Cardiac septum (tissue), 1 donor: ENCODE measurements around the gene PPP6C. TPM values are rescaled to one million over a fixed set of nuclear protein-coding genes. Genes with fewer than 3 reads are reported as not detected.
"Not testable (repeated sequence)": the region's sequence is repeated elsewhere in the genome, so short reads cannot be mapped to it uniquely, and the experiment has no call there.

Source experiments
- DNase-seq: peaks from one replicate; pipeline ENCODE4 v3.0.0-alpha.2; 2020; ENCODE audit warnings: low spot score
- intact Hi-C: fragments of 100-400 bp; cut with DNase I; formaldehyde crosslinking; loops from one replicate; pipeline ENCODE4 v1.14.0; 2022
- total RNA-seq: library from RNA; stranded (reverse); fragmentation: NEBNext Ultra II Directional; extraction: Animal tissue kit (Norgen Biotek cat#: 25700); gene quantifications from one replicate; pipeline ENCODE4 v1.2.1, GENCODE V29; 2021
- donor health status: DM: no; HTN: no; CAD: no.

Gene PPP6C
- total RNA-seq, 1 donor from 2014 or later = 32.5 TPM

DNA sequence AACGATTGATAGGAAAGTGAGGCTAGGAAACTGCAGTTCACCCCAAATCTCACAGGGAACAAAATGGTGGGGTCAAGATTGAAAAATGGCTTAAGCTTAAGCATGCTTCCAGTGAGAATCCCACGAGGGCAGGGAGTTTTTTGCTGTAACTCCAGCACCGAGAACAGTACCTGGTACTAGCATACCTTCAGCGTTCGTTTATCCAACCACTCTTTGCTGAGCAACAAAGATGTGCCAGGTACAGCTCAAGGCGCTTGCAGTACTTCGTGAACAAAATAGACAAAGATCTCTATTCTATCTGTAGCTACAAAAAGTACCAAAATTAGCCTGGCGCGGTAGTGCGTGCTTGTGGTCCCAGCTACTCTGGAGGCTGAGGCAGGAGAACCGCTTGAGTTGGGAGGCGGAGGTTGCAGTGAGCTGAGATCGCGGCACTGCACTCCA, 778 bp upstream of the PPP6C start:
- intact Hi-C loops = loop anchor here (5.0 kb wide), 1 partner anchor 72 kb away; the partner anchor contains the start of gene GAPVD1
- DNase-seq = no peak

DNA sequence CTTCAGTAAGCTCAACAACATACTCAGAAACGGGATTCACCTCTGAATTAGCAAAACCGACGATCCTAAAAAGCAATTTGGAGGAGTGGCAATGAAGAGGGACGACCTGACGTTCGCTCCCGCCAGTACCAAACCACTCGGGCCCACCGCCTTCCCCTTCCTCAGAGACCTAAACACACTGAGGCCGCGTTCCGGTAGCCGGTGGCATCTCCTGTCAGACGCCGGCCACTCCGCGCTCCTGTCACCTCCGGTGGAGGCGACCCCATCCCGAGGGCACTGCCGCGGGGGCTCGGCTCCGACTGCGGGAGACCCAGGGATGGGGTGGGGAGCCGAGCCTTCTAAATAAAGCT, 617 bp downstream of the PPP6C start:
- intact Hi-C loops = loop anchor here (2.0 kb wide), 1 partner anchor 248 kb away; the partner anchor contains the start of gene GOLGA1
- DNase-seq = no peak

DNA sequence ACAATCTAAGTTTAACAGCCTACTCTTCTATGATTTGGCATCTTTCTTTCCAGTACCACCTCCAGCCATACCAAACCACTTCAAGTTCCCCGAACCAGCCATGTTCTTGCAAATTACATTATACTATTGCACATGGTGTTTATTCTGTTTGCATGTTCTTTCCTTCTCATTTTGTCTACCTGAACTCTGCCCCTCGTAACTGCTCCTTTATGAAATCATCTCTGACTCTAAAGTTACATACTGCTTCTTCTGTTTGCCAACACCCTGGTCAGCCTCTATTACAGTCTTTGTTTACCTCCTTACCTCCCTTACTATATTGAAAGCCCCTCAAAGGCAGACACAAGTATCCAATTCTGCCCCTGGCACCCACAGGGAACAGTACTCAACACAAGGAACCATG, 6.0 kb downstream of the PPP6C start:
- intact Hi-C loops = no loop called here

DNA sequence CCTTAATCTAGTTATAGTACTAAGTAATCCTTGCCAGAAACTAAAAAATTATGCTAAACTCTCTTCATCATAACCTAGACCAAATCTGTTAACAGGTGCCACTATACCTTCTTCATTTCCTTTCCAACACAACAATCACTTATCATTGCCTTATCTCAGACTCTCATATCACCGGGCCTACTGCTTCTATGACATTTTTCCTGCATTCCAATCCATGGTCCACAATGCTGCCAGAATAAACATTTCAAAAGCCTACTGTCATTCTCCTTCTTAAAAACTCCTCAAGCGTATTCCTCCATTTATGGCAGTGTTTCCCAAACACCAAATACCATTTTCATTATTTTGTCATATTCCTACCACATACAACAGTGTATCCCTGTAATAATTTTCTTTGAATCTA, 6.5 kb downstream of the PPP6C start:
- intact Hi-C loops = no loop called here
- DNase-seq = no peak

More for the DNA sequence above, 6.0 kb downstream of the PPP6C start:
- no peak for DNase-seq

DNA sequence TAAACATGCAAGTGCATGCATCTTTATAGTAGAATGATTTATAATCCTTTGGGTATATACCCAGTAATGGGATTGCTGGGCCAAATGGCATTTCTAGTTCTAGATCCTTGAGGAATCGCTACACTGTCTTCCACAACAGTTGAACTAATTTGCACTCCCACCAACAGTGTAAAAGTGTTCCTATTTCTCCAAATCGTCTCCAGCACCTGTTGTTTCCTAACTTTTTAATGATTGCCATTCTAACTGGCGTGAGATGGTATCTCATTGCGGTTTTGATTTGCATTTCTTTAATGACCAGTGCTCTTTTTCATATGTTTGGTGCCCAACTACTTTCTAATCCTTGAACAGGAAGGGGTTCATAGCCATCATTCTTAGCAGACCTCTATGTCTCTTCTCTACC, 7.8 kb downstream of the PPP6C start:
- DNase-seq = not testable (repeated sequence)

DNA sequence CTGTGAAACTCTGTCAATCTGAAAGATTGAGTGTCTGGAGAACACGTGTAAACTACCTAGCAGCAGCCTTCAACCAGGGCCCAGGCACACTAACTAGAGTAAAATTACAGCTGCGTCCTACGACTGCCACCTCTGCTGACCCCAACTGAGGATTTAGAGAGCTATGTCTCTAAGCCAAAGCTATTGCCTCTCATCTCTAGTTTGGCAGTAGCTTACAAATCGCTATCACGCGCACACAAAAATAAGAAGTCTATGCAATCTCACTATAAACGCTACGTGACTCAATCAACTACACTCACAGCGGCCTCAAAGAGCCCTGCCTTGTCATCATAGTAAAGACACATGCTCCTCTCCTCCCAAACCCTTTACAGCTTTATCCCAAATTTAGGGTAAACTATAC, 8.7 kb downstream of the PPP6C start:
- intact Hi-C loops = no loop called here

More for the DNA sequence above, 7.8 kb downstream of the PPP6C start:
- intact Hi-C loops = not testable (repeated sequence)

DNA sequence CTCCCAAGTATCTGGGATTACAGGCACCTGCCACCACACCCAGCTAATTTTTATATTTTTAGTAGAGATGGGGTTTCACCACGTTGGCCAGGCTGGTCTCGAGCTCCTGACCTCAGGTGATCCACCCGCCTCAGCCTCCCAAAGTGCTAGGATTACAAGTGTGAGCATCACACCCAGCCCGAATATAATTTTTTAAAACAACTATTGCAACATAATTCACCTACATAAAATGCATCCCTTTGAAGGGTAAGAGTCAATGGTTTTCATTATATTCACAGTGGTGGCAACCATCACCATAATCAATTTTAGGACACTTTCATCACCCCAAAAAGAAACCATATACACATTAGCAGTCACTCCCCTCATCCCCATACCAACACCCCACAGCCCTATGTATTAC, 9.8 kb downstream of the PPP6C start:
- DNase-seq, intact Hi-C loops: not testable (repeated sequence)

More for the DNA sequence above, 8.7 kb downstream of the PPP6C start:
- DNase-seq = no peak

DNA sequence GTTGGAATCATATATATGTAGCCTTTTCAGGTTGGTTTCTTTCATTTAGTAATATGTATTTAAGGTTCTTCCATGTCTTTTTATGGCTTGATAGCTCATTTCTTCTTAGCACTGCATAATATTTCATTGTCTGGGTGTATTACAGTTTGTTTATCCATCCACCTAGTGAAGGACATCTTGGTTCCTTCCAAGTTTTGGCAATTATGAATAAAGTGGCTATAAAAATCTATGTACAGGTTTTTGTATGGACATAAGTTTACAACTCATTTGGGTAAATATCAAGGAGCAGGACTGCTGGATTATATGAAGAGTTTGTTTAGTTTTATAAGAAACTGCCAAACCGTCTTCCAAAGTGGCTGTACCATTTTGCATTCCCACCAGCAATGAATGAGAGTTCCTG, 11.7 kb downstream of the PPP6C start:
- no peak for DNase-seq
- intact Hi-C loops = no loop called here

DNA sequence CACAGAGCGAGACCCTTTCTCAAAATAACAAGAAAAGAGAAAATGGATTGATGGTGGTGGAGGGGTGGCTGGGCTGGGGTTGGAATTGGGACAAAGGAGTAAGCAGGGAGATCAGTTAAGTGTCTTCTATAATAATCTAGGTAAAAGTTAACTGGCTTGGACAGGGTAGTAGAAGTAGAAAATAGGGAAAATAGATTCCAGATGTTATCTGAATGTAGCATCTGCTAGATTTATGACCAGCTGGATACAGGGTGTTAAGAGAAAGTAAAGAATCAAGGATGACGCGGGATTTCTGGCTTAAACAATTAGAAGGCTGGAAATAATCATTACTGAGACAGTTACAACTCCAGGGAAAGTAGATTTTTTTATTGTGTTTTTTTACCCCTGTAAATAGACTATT, 13.0 kb downstream of the PPP6C start:
- intact Hi-C loops = no loop called here
- DNase-seq = no peak

DNA sequence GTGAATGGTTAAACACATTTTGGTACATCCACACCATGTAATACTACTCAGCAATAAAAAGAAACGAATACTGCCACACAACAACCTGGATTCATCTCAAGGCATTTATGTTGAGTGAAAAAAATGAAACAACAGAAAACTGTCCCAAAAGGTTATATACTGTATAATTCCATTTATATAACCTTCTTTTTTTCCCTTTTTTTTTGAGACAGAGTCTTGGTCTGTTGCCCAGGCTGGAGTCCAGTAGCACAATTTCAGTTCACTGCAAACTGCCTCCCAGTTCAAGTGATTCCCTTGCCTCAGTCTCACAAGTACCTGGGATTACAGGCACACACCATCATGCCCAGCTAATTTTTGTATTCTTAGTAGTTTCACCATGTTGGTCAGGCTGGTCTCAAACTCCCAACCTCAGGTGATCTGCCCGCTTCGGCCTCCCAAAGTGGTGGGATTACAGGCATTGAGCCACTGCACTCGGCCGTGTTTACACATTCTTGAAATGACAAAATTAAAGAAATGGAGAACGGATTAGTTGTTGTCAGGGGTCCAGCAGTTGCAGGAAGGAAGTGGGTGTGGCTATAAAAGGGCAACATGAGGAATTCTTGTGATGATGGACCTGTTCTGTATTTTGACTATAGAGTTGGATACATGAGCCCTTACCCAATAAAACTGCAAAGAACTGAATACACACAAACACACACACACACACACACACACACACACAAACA, 17.4 kb downstream of the PPP6C start:
- intact Hi-C loops = no loop called here
- DNase-seq = no peak

DNA sequence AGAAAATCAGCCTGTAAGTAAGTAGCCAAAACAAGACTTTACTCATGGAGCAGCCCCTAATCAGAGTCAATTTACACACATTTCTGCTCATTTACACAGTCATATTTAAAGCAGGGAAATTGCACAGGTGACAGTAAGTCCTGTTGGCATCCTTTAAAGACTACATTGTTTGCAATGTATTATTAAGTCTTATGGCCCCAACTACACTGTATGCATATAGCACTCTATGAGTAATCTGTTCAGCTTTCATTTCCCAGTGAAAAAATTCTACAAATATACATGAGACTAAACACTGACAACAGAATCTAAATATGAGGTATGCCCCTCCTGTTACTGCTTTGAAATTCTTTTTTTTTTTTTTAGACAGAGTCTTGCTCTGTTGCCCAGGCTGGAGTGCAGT, 19.7 kb downstream of the PPP6C start:
- intact Hi-C loops = no loop called here
- no peak for DNase-seq

DNA sequence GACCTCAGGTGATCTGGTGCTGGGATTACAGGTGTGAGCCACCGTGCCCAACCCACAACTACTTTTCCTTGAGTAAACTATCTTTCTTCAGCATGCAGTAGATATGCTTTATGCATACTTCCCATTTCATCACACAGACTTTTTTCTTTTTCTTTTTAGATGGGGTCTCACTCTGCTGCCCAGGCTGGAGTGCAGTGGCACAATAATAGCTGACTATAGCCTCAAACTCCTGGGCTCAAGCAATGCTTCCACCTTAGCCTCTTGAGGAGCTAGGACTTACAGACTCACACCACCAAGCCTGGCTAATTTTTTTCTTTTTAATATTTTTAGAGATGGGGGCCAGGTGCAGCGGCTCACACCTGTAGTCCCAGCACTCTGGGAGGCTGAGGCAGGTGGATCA, 22.8 kb downstream of the PPP6C start:
- DNase-seq = no peak
- intact Hi-C loops = no loop called here

DNA sequence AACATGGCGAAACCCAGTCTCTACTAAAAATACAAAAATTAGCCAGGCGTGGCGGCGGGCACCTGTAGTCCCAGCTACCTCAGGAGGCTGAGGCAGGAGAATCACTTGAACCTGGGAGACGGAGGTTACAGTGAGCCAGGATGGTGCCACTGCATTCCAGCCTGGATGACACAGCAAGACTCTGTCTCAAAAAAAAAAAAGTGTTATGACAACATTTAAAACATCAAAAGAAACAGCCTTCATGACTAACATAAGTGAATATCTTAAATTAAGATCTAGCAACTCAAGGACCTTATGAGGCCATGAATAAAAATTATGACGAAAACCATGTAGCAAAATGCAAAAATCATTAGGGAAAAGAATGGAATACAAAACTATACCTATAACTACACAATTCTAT, 26.7 kb downstream of the PPP6C start:
- intact Hi-C loops, DNase-seq: not testable (repeated sequence)

DNA sequence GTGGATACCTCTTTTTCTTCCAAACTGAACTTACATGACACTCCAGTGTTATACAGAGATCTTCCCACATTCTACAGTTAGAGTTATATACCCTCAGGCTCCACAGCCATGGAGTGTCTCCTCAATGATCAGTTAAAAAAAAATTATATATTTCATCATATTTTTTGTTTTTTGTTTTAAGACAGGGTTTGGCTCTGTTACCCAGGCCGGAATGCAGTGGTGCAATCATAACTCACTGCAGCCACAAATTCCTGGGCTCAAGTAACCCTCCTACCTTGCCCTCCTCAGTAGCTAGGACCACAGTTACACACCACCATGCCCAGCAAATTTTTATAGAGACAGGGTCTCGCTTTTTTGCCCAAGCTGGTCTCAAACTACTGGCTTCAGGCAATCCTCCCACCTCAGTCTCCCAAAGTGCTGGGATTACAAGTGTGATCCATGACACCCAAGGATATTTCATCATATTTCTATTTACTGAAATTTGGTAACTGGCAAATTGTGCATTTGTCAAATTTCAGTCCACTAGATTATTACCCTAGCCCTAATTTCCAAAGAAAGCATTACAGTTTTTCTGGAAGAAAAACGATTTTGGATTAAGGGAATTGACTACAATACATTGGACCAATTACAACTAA, 28.2 kb downstream of the PPP6C start:
- DNase-seq = no peak
- intact Hi-C loops = no loop called here

DNA sequence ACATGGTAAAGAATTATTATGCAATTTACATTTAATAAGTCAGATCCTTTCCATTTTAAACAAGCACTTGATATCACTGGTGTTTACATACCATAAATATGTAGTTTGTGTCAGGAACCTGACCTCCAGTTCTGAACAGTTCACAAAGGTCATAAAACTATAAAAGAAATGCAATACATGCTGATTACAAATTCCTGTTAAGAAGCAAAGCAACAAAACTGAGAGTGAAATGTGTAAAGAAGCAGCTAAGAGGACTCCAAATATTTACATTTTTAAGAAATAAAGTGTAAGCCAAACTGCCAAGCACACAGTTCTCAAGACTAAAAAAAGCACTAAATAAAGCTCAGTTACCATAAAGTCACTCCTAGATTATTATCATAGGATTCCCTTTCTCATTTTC, 28.9 kb downstream of the PPP6C start:
- intact Hi-C loops = no loop called here
- no peak for DNase-seq

DNA sequence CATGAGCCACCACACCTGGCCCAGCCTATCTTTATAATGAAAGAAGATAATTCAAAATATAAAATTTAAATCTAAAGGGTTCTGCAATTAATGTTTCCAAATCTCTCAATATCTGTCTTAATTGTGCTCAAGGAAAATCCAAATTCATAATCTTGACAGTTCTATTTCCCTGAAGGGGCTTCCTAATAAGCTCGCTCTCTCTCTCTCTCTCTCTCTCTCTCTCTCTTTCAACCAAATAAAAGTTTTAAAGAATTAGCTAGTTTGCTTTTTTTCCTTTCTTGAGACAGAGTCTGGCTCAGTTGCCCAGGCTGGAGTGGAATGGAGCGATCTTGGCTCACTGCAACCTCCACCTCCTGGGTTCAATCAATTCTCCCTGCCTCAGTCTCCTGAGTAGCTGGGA, 33.1 kb downstream of the PPP6C start:
- DNase-seq = no peak
- intact Hi-C loops = no loop called here

DNA sequence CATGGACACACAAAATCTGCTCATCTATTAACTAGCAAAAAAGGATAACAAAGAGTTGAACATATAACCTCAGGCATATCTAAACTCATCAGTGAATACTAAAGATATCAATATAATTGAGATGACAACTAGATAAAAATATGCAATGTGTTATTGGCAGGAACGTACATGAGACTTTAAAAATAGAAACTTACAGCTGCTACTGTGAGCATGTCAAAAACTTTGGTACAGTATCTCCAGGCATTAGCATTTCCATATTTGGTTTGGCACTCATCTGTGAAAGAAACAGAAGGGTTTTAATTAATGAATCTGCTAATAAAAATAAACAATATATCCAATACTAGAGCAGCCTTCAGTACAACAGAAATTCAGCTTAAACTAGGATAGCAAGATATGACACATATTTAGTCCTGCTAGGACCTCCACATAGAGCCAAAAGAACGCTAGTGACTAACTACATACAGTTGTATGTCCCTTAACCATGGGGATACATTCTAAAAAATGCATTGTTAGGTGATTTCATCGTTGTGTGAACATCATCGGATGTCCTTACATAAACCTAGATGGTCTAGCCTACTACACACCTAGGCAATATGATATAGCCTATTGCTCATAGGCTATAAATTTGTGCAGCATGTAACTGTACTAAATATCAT, 35.8 kb downstream of the PPP6C start:
- intact Hi-C loops = no loop called here
- no peak for DNase-seq

DNA sequence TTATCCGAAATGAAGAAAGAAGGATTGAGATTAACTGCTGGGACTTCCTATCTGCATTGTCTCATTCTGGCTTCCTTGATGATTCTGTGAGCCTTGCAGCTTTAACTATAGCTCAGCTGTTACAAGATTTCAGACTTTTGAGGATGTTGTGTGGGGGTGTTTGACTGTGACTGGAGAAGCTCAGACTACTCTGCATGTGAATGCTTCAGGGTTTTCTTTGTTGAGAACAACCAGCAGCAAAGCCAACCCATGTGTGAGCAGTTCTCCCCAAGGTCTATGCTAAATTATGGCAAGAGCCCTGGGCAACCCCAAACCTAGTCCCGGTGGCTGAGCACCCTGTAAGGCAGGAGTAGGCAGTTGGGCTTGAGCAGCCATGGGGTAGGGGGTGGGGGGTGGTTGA, 37.9 kb downstream of the PPP6C start:
- DNase-seq = no peak
- intact Hi-C loops = no loop called here

DNA sequence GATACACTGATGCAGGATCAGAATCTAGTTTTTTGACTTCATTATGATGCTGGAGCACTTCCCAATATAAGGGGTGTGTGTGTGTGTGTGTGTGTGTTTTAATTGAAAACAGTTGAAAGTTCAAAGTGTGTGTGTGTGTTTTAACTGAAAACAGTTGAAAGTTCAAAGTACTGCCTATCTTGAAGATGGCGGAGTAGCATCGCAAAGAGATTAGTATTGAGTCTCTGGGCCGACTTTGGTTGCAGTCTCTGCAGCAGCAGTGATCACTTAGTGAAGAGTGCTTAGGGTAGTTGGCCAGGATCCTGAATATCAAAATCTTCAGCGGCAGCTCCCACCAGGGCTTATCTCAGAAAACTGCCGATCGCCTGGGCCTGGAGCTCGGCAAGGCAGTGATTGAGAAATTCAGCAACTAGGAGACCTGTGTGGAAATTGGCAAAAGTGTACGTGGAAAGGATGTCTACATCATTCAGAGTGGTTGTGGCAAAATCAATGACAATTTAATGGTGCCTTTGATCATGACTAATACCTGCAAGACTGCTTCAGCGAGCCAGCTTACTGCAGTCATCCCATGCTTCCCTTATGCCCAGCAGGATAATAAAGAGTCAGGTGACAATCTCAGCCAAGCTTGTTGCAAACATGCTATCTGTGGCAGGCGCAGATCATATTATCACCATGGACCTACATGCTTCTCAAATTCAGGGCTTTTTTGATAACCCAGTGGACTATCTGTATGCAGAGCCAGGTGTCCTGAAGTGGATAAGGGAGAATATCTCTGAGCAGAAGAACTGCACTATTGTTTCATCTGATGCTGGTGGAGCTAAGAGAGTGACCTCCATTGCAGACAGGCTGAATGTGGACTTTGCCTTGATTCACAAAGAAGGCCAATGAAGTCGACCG, 39.0 kb downstream of the PPP6C start:
- intact Hi-C loops = no loop called here
- no peak for DNase-seq
